NCI-H82 treated with DMSO at 0.1 percent for 48 hours (cell line): ENCODE results near the gene MASTL.

Experiments used
- DNase-seq: peaks from one replicate; lab custom pipeline; 2025; ENCODE audit not compliant: unreplicated experiment; lab: John Stamatoyannopoulos, UW

The MASTL gene

GRCh38 chr10:27225011-27225590 lies 69.9 kb downstream of the MASTL start:
- DNase-seq = no peak

GRCh38 chr10:27225642-27226257 lies 70.6 kb downstream of the MASTL start:
- DNase-seq = no peak

GRCh38 chr10:27230022-27230421 lies 74.9 kb downstream of the MASTL start:
- DNase-seq = no peak

GRCh38 chr10:27235706-27236105 lies 80.6 kb downstream of the MASTL start:
- DNase-seq = no peak
